Loucy (cell line): ENCODE data around the gene SAP30.

Experiments
- CTCF ChIP-seq: fragments of 200-600 bp; sonication (generic); conservative IDR thresholded peaks from 2 replicates; pipeline ENCODE4 v1.5.1; 2014; ENCODE audit warnings: mild to moderate bottlenecking, antibody characterized with exemption, low read length
- EZH2phosphoT487 ChIP-seq: fragments of 200-600 bp; IDR thresholded peaks from 2 replicates; pipeline ENCODE4 v1.6.1; 2018; ENCODE audit warnings: antibody characterized with exemption, mild to moderate bottlenecking, moderate library complexity, borderline replicate concordance

- no peak for TF ChIP-seq CTCF
- no peak for TF ChIP-seq EZH2phosphoT487
These were observed 30.3 kb downstream of the SAP30 start for GRCh38 chr4:173401063-173401462.
